CD14-positive monocyte (primary cell): ENCODE data around the gene ZFYVE28. TPM values are rescaled to one million over a fixed set of nuclear protein-coding genes. Genes with fewer than 3 reads are reported as not detected.
A peak's percentile ranks its signal among the peaks of the same experiment; 100 is the strongest.

Experiments
- DNase-seq, 3 donors: peaks; one replicate each; pipeline ENCODE4 v3.0.0-alpha.2; 2011 to 2022
- H2AFZ ChIP-seq: 2 replicates; pipeline ENCODE4 v1.6.0; 2012; ENCODE audit warnings: mild to moderate bottlenecking, low read depth, low read length, inconsistent platforms; ENCODE audit not compliant: insufficient read depth, poor library complexity, severe bottlenecking
- H3K27ac ChIP-seq, 2 donors: 1 replicate in 1 of 2; 2 replicates in 1 of 2; pipeline ENCODE4 v1.5.1; 2012 to 2013; ENCODE audit warnings: low read length in 2 of 2, control low read depth in 1 of 2, inconsistent platforms in 1 of 2, low read depth in 1 of 2, mild to moderate bottlenecking in 1 of 2
- H3K27me3 ChIP-seq, 2 donors: one replicate each; pipeline versions ENCODE4 v1.6.0 to v1.6.1; 2011 to 2013; ENCODE audit warnings: low read length in 2 of 2; ENCODE audit not compliant: control insufficient read depth in 2 of 2, insufficient read depth in 2 of 2
- H3K36me3 ChIP-seq, 2 donors: replicated peaks in 1 of 2; 1 replicate in 1 of 2; 2 replicates in 1 of 2; pipeline versions ENCODE4 v1.5.1 to v1.6.1; 2012 to 2013; ENCODE audit warnings: low read length in 2 of 2, control low read depth in 1 of 2, inconsistent platforms in 1 of 2, mild to moderate bottlenecking in 1 of 2; ENCODE audit not compliant: insufficient read depth in 2 of 2, control insufficient read depth in 1 of 2
- H3K4me1 ChIP-seq, 2 donors: 1 replicate in 1 of 2; 2 replicates in 1 of 2; pipeline versions ENCODE4 v1.5.1 to v1.6.1; 2012 to 2013; ENCODE audit warnings: low read length in 2 of 2, control low read depth in 1 of 2, inconsistent platforms in 1 of 2, mild to moderate bottlenecking in 1 of 2, moderate library complexity in 1 of 2; ENCODE audit not compliant: insufficient read depth in 2 of 2, control insufficient read depth in 1 of 2
- H3K4me2 ChIP-seq: replicated peaks from 2 replicates; pipeline ENCODE3; 2012; ENCODE audit warnings: low read length, moderate library complexity, mild to moderate bottlenecking; ENCODE audit not compliant: poor library complexity, severe bottlenecking; ENCODE audit errors: extremely low read depth
- H3K4me3 ChIP-seq, 3 experiments: fragments of 200-600 bp in 1 of 3; sonication (generic) in 1 of 3; replicated peaks in 1 of 3; 1 replicate in 2 of 3; 2 replicates in 1 of 3; pipeline ENCODE4 v1.5.1; 2011 to 2013; ENCODE audit warnings: low read length in 3 of 3, mild to moderate bottlenecking in 3 of 3, control low read depth in 2 of 3, low read depth in 2 of 3, inconsistent platforms in 1 of 3, moderate library complexity in 1 of 3
- H3K79me2 ChIP-seq: 2 replicates; pipeline ENCODE4 v1.6.0; 2012; ENCODE audit warnings: mild to moderate bottlenecking, control low read depth, inconsistent platforms, low read length, moderate library complexity; ENCODE audit not compliant: insufficient read depth
- H3K9ac ChIP-seq: 2 replicates; pipeline ENCODE4 v1.6.0; 2017; ENCODE audit warnings: low read length, mild to moderate bottlenecking; ENCODE audit not compliant: insufficient read depth, poor library complexity, severe bottlenecking
- H3K9me3 ChIP-seq, 2 donors: replicated peaks in 1 of 2; 1 replicate in 1 of 2; 2 replicates in 1 of 2; pipeline versions ENCODE4 v1.5.1 to v1.6.1; 2012 to 2013; ENCODE audit warnings: low read length in 2 of 2, control low read depth in 1 of 2; ENCODE audit not compliant: control insufficient read depth in 1 of 2, insufficient read depth in 1 of 2
- H4K20me1 ChIP-seq: 2 replicates; pipeline ENCODE4 v1.6.0; 2012; ENCODE audit warnings: mild to moderate bottlenecking, low read length, control low read depth, moderate library complexity; ENCODE audit not compliant: insufficient read depth
- H3K27ac Mint-ChIP-seq, 7 donors: one replicate each; pipeline ENCODE4 v1.8.0; 2020; ENCODE audit warnings: mild to moderate bottlenecking in 7 of 7, mixed read lengths in 7 of 7, moderate library complexity in 6 of 7, inconsistent platforms in 2 of 7
- H3K27me3 Mint-ChIP-seq, 3 donors: one replicate each; pipeline ENCODE4 v1.8.0; 2021 to 2022; ENCODE audit warnings: low read depth in 3 of 3, mild to moderate bottlenecking in 3 of 3, mixed read lengths in 3 of 3, moderate library complexity in 3 of 3, inconsistent platforms in 1 of 3
- H3K36me3 Mint-ChIP-seq, 2 donors: one replicate each; pipeline ENCODE4 v1.8.0; 2020; ENCODE audit warnings: mixed read lengths in 2 of 2, inconsistent platforms in 1 of 2, mild to moderate bottlenecking in 1 of 2
- H3K4me1 Mint-ChIP-seq: one replicate; pipeline ENCODE4 v1.8.0; 2020; ENCODE audit warnings: mild to moderate bottlenecking, mixed read lengths
- H3K4me3 Mint-ChIP-seq, 2 donors: one replicate each; pipeline ENCODE4 v1.8.0; 2020; ENCODE audit warnings: mild to moderate bottlenecking in 2 of 2, mixed read lengths in 2 of 2, moderate library complexity in 1 of 2
- H3K9me3 Mint-ChIP-seq, 7 donors: one replicate each; pipeline ENCODE4 v1.8.0; 2020 to 2022; ENCODE audit warnings: mixed read lengths in 7 of 7, mild to moderate bottlenecking in 6 of 7, moderate library complexity in 6 of 7, inconsistent platforms in 2 of 7
- CTCF ChIP-seq: fragments of 200-600 bp; IDR thresholded peaks from one replicate; pipeline ENCODE4 v1.8.0; 2022; ENCODE audit warnings: antibody characterized with exemption, mild to moderate bottlenecking
- WGBS: methylation state at CpG from one replicate; pipeline ENCODE4 v1.1.5; 2013; ENCODE audit warnings: missing lambda C conversion rate; ENCODE audit not compliant: insufficient coverage; 5-methylcytosine and 5-hydroxymethylcytosine counted together
- intact Hi-C, 2 donors: fragments of 100-400 bp; cut with micrococcal nuclease; formaldehyde crosslinking; loops; one replicate each; pipeline versions ENCODE4 v1.15.0 to v1.15.1; 2023
- polyA plus RNA-seq, 3 donors: library from polyadenylated mRNA; depleted of rRNA in 1 of 3; unstranded in 2 of 3; stranded (reverse) in 1 of 3; fragments of 300-500 nt in 2 of 3; fragments of >200 nt in 1 of 3; fragmentation: Illumina TruSeq in 2 of 3; gene quantifications; 1 replicate in 2 of 3; 2 replicates in 1 of 3; pipeline ENCODE4 v1.2.3, GENCODE V29; 2012 to 2021

Gene ZFYVE28
- polyA plus RNA-seq, 3 donors = 1.0 to 4.4 (median 1.1) TPM

GRCh38 chr4:2352171-2352570, 66.3 kb downstream of the ZFYVE28 start:
- no peak overlapping the region for H3K4me3 ChIP-seq
- peak in 1 of 3 donors; percentile 1 for DNase-seq
- H2AFZ ChIP-seq = no peak overlapping the region
- Mint-ChIP-seq H3K27me3 (peaks cover 0 to 3% (median 2%) of the 10 kb centered on the region in 3 donors), H3K4me3 (no peak overlapping the region), H3K36me3 (no peaks in the 10 kb centered on the region), H3K9me3 (peaks cover 0 to 4% (median 2%) of the 10 kb centered on the region in 7 donors), H3K4me1 (no peaks in the 10 kb centered on the region), H3K27ac (no peak overlapping the region)
- no peaks in the 10 kb centered on the region for H3K4me1 ChIP-seq
- H3K9me3 ChIP-seq = no peaks in the 10 kb centered on the region
- 95% methylated on average over 9 of the region's 10 CpGs for WGBS
- no peaks in the 10 kb centered on the region for H3K79me2 ChIP-seq
- no peak overlapping the region for H3K4me2 ChIP-seq
- intact Hi-C loops = no loop called here
- H4K20me1 ChIP-seq = no peaks in the 10 kb centered on the region
- H3K27ac ChIP-seq = no peak overlapping the region
- H3K36me3 ChIP-seq = no peaks in the 10 kb centered on the region
- H3K9ac ChIP-seq = no peak overlapping the region
- no peaks in the 10 kb centered on the region for H3K27me3 ChIP-seq
- no peak for TF ChIP-seq CTCF

- H3K79me2 ChIP-seq = no peaks in the 10 kb centered on the region
- no peak overlapping the region for H2AFZ ChIP-seq
- Mint-ChIP-seq H3K4me3 (no peak overlapping the region), H3K27me3 (peaks cover 0 to 4% (median 2%) of the 10 kb centered on the region in 3 donors), H3K36me3 (no peaks in the 10 kb centered on the region), H3K9me3 (peaks cover 3 to 10% (median 7%) of the 10 kb centered on the region in 7 donors), H3K27ac (peak overlapping the region in 1 of 7 donors; percentile 11), H3K4me1 (no peaks in the 10 kb centered on the region)
- H4K20me1 ChIP-seq = no peaks in the 10 kb centered on the region
- DNase-seq = peak in 1 of 3 donors; percentile 1
- H3K4me2 ChIP-seq = no peak overlapping the region
- H3K9ac ChIP-seq = no peak overlapping the region
- H3K4me3 ChIP-seq = no peak overlapping the region
- H3K4me1 ChIP-seq = no peaks in the 10 kb centered on the region
- H3K27me3 ChIP-seq = no peaks in the 10 kb centered on the region
- H3K27ac ChIP-seq = no peak overlapping the region
- no peak for TF ChIP-seq CTCF
- WGBS = 87% methylated on average over 3 of the region's 4 CpGs
- intact Hi-C loops = no loop called here
- peaks cover 0 to 5% of the 10 kb centered on the region in 2 donors for H3K9me3 ChIP-seq
- no peaks in the 10 kb centered on the region for H3K36me3 ChIP-seq
Measured at GRCh38 chr4:2350982-2351381, 67.5 kb downstream of the ZFYVE28 start.
